Fibroblast of skin of scalp (primary cell): Measurements from ENCODE around the gene S100A9.
"Not testable (repeated sequence)": the region's sequence is repeated elsewhere in the genome, so short reads cannot be mapped to it uniquely, and the experiment has no call there.

Experiments used
- DNase-seq: peaks from one replicate; pipeline ENCODE4 v3.0.0-alpha.2; 2013

Gene S100A9

DNA sequence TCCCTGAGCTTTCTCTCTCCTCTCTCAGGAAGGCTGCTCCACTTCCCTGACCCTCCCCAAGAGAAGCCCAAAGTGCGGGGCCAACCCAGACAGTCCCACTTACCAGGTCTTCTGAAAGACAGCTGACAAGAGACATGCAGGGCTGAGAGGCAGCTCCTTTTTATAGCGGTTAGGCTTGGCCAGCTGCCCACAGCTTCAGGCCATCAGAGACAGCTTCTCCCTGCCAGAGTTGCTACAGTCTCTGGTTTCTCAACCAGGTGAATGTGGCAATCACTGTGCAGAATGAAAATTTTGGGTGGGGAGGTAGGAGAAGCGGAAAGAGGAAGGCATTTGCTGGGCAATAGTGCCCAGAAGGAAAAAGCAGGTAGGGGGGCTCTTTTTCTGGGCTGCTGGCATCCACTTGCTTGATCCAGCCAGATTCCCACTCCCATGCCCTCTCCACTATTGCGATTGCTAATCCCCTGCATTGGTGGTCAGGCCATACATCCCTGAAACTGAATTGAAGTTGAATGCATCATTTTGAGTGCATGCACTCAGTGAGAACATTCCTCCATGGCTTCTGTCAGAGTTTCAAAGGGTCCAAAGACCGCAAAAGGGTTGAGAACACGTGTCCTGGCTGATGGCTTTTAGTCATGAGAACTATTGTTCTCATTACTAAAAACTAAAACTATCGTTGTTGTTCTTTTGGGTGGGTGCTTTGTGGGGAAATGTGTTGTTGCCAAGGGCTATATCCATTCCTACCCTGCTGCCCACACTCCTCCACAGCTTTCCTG is 33.5 kb downstream of the S100A9 start, which contains the start of gene S100A8:
S100A8 (minus strand) TSS at position 136 of the 773 bp plus-strand sequence. CDS start 538 bp downstream, outside the sequence.
- DNase-seq, result no peak

- no peak for DNase-seq
These were observed 34.6 kb downstream of the S100A9 start for GRCh38 chr1:153392258-153392657.

DNA sequence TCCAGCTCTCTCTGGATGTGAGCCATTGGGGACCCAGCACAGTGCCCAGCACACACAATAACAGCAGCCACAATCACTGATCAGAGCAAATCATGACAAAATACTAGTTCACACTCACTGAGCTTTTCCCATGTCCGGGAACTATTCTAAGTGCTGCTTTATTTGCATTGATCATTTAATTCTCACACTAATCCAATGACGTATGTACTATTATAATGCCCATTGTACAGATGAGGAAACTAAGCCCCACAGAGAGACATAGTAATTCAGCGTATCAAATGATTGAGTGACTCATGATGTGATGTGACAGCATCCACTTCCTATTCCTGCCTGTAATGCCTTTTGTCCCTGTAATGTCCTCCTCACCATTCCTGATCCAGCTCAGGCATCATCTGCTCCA is 35.2 kb downstream of the S100A9 start:
- DNase-seq, result no peak

DNA sequence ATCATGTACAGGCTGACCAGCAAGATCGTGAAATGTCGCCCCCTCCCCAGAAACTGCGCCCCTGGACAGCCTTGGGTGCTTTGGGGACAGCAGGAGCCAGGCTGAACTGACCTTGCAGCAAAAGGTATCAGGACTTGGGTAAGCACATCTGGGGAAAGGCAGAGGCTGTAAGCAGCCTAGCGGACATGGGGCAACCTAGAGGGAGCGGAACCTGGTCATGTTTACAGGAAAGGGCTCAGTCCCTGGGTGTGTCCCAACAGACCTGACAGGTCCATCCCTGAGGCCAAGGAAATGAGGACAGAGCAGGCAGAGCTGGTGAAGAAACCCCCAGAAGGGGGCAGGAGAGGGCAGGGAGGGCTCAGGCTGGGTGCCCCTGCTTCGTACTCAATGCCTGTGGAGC is 36.3 kb downstream of the S100A9 start:
- DNase-seq, result no peak

GRCh38 chr1:153394391-153394790 is 36.7 kb downstream of the S100A9 start:
- no peak for DNase-seq

DNA sequence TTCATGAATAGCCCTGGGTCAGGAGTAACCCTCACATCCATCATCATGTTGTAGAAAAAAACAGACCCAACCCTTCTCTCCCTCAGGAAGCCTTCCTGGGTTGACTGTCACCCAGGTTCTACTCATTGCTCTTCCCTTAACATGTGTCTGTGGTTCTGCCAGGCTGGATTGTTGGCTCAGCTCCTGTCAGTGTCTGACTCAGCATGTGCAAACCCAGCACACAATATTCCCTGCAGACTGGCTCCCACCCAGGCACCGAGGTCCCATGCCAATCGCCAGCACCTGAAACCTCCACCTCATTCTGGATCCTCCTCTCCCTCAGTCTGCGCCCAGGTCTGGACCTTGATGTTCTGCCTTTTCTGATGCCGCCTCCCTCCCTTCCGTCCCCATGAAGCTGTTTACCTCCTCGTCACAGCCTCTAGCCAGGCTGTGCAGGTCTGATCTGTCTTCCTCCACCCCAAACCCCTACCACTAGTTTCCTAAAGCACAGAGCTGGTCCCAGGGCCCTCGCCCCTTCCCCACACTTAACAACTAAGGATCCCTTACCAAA is 37.6 kb downstream of the S100A9 start:
- no peak for DNase-seq

DNA sequence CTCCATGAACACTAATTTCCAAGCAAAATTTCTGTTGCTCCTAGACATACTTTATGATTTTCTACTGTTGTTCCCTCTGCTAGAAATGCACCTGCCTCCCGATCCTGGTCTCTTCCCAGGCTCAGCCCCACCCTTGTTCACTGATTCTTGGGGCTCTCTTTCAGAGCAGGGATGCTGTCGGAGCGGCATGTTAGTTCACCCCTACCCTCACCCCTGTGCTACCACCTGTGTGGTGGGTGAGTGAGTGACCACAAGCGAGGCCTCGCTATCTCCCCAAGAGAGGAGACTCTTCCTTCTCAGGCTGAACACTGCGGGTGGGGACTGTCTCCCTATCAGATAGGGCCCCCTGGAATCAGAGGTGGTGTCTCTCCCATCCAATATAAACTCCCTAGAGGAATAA is 38.1 kb downstream of the S100A9 start:
- DNase-seq, result no peak

DNA sequence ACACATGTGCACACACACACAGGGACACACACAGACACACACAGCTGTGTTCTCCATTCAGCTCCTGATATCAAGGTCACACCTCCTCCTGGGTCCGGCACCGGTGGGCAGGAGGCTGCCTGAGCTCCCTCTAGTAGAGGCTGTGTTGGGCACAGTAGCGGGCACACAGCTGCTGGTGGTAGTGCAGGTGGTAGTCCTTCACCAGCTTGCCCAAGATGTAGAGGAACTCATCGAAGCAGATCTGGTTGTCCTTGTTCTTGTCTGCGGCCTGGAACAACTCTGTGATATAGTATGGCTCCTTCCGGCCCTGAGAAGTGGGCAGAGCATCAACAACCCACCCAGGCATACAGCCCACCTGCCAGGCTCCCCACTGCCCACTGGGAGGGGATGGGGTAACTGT is 38.8 kb downstream of the S100A9 start:
- DNase-seq, result no peak

DNA sequence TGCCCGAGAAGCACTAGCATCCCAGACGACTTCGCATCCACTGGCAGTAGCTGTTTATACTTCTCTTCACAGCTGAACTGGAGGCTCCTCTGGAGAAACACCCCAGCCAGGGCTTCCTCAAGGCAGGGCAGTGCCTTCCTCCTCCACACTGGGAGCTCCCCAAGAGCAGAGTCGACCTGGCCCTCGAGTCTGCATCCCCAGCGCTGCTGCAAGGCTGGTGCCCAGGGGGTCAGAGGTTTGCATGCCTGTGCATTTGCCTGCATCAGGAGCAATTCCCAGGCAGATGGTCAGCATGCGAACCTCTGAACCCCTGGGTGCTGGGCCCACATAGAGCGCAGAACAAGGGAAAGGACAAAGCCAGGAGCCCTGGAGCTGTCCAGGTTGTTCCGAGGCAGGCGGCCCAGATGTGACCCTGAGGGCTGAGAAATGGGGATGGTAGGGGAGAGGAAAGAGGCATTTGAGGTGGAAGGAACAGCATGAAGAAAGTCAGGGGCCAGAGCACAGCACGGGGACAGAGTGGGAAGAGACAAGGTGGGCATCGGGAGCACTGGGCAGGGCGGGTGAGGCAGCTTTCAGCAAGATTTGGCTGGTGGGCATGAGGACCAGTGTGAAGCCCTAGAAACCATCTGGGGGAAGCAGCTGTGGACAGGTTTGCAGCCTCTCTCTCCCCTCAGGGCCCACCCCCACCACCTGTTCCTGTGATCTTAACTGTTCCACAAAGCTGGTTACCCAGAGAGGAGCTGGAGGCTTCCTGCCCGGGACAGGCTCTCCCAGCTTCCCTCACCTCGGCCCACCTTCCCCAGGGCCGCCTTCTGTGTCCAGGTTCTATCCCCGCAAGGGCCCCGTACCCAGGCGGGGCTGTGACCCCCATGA is 39.6 kb downstream of the S100A9 start:
- no peak for DNase-seq

- no peak for DNase-seq
These were observed 40.4 kb downstream of the S100A9 start for GRCh38 chr1:153397924-153398651.

DNA sequence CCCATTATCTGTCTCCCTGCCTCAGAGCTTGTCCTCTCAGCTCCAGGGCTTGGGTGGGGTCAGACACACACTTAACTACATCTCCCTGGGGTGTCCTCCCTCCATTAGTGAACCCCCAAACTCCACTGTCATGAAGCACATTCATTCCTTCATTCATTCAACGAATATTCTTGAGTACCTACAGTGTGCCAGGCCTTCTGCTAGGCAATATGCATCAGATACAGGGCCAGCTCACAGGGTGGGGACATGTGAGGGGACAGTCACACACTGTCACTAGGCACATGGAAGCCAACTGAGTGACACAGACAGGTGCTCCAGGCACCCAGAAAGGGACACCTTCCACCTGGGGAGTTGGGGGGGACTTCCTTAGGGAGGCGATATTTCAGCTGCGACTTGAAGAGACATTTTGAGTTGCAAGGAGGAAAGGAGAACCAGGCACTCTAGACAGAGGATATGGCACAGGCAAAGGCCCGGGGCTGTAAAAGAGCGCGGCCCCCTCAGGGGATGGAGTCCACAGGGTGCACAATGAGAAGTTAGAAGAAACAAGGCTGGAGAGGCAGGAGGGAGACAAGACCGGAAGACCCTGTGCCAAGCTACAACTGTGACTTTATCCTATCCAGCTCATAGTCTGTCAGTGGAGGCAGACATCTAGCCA is 41.9 kb downstream of the S100A9 start:
- no peak for DNase-seq

GRCh38 chr1:153400244-153400643 is 42.6 kb downstream of the S100A9 start:
- DNase-seq, result no peak

GRCh38 chr1:153401461-153401860 is 43.8 kb downstream of the S100A9 start:
- DNase-seq, result no peak

DNA sequence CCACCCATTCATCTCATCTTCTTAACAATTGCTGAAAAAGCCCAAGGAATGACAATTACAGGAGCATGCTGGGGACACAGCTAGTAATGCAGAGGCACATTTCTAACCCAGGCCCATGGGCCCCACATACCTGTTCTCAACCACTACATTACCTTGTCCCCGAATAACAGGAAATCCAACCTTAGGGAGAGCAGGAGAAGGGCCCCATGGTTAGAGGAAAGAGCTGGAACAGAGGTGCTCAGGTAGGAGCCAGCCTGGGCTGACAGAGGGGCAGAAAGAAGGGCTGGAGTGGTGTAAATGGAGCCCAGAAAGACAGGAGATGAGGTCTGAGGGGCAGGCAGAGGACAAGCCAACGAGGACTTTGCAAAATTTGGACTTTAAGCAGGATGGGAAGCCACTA is 44.6 kb downstream of the S100A9 start:
- no peak for DNase-seq

DNA sequence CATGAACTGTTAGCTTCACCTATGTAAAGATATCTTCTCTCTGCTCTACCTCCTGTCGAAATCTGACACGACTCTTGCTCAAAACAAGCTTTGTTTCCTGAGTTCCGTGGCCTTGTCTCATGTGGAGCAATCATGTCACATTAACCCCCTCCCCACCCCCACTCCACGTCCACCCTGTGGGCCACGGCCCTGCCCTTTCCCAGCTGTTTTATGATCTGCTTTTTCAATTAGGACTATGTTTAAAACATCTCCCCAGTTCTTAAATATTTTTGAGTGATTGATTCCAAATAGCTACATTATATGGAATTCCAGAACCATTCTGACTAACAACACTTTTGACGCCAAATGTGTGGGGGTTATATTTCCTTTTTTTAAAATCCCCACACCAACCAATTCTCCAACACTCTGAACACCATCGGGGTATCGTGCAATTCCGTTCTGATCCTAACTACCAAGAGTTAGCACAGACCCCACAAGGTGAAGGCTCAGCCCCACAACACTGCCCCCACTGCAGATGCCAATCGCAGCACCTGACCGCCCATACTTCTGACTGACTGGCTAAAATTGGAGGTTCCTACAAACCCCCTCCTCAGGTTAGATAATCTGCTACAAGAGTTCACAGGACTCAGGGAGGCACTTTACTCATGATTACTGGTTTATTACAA is 45.9 kb downstream of the S100A9 start:
- DNase-seq, result no peak

- no peak for DNase-seq
These were observed 46.5 kb downstream of the S100A9 start for GRCh38 chr1:153404086-153404635.

GRCh38 chr1:153404768-153405167 is 47.1 kb downstream of the S100A9 start:
- DNase-seq, result no peak

DNA sequence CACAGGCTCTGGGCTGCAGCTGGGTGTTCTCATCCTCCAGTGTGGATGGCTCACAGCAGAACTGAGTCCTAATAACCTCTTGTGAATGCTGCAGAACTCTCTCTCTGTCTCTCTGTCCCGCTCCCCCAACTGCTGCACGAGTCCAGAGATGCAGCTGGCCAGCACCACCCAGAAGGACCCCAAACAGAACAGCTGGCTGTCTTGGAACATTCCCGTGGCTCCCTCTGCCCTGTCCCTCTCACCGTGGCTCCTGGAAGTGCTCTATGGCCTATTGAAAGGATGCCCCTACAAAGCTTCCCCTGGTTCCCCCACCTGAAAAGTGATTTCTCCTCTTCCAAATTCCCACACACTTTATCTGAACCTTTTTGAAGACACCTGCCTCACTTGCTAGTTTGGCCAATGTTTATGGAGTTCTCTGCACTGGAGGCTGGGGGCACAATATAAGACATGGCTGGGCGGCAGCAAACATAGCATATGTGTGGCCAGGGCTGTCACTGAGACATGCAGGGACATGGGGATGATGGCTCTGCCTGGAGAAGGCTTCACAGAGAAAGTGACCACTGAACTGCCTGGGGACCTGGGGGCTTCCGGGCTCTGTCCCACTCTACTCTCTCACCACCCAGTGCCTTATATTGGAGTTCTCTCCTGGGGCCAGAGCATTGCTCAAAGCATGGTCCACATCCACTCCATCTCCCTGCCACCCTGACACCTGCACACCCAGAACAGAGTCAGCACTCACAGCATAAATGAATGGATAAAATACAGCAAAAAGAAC is 48.4 kb downstream of the S100A9 start:
- DNase-seq, result not testable (repeated sequence)

- DNase-seq, result not testable (repeated sequence)
These were observed 49.6 kb downstream of the S100A9 start for GRCh38 chr1:153407274-153407673.
